ENCODE data around the gene GPR158.

- TF ChIP-seq, protein P1, sequence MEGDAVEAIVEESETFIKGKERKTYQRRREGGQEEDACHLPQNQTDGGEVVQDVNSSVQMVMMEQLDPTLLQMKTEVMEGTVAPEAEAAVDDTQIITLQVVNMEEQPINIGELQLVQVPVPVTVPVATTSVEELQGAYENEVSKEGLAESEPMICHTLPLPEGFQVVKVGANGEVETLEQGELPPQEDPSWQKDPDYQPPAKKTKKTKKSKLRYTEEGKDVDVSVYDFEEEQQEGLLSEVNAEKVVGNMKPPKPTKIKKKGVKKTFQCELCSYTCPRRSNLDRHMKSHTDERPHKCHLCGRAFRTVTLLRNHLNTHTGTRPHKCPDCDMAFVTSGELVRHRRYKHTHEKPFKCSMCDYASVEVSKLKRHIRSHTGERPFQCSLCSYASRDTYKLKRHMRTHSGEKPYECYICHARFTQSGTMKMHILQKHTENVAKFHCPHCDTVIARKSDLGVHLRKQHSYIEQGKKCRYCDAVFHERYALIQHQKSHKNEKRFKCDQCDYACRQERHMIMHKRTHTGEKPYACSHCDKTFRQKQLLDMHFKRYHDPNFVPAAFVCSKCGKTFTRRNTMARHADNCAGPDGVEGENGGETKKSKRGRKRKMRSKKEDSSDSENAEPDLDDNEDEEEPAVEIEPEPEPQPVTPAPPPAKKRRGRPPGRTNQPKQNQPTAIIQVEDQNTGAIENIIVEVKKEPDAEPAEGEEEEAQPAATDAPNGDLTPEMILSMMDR (IDR thresholded peaks at IDR 0.05; ENCODE audit: low read depth, low read length, poor library complexity, severe bottlenecking), result no peak
- TF ChIP-seq EZH2phosphoT487 (IDR thresholded peaks at IDR 0.05; ENCODE audit: borderline replicate concordance, low read length), result no peak
Measured at GRCh38 chr10:25198151-25198550, 23.4 kb downstream of the GPR158 start.
